NCI-H460 (cell line): ENCODE results near the gene TSGA10IP. TPM values are rescaled to one million over a fixed set of nuclear protein-coding genes. Genes with fewer than 3 reads are reported as not detected.
A peak's percentile ranks its signal among the peaks of the same experiment; 100 is the strongest.
"Not testable (repeated sequence)": the region's sequence is repeated elsewhere in the genome, so short reads cannot be mapped to it uniquely, and the experiment has no call there.

Source experiments
- DNase-seq: peaks from one replicate; pipeline ENCODE4 v3.0.0-alpha.2; 2016; ENCODE audit warnings: low read depth; ENCODE audit errors: extremely low read depth
- total RNA-seq: library from RNA; depleted of rRNA; stranded (reverse); fragments of >200 nt; shearing (Covaris generic); gene quantifications from 2 replicates; pipeline ENCODE4 v1.2.3, GENCODE V29; 2014

Gene TSGA10IP
- total RNA-seq, 1 experiment from 2014 or later, result not detected

DNA sequence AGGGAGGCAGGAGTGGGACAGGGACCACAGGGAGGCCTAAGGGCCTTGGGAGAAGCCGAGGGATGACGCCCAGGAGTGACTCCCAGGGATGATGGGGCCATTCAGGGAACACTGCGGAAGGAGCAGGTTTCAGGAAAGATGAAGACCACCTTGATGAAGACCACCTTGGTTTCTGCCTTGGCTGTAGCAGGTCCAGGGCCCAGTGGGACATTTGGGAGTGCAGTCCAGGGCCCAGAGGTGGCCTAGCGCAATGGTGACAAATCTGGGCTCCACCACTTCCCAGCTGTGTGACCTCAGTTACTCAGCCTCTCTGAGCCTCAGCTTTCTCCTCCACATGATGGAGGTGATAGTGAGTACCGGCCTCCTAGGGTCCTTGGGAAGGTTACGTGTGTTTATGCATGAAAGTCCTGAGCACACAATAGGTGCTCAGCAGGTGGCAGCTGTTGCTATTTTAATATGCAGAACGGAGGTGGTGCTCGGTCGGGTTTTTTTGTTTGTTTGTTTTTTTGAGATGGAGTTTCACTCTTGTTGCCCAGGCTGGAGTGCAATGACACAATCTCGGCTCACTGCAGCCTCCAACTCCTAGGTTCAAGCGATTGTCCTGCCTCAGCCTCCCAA lies 770 bp downstream of the TSGA10IP start:
- no peak for DNase-seq

DNA sequence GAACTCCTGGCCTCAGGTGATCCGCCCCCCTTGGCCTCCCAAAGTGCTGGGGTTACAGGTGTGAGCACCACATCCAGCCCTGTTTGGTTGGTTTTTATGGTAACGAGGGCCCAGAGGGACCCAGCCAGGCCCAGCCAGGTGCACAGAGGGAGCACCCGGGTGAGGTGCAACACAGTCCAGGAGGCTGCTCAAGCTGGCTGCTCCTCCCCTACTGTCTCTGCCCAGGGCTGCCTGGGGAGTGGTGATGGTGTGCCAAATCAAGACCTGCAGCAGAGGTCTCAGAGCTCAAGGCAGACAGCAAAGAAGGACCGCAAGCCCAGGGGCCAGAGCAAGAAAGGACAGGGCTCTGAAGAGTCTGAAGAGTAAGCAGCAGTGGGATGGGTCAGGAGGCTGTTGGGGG lies 1.4 kb downstream of the TSGA10IP start:
- no peak for DNase-seq

DNA sequence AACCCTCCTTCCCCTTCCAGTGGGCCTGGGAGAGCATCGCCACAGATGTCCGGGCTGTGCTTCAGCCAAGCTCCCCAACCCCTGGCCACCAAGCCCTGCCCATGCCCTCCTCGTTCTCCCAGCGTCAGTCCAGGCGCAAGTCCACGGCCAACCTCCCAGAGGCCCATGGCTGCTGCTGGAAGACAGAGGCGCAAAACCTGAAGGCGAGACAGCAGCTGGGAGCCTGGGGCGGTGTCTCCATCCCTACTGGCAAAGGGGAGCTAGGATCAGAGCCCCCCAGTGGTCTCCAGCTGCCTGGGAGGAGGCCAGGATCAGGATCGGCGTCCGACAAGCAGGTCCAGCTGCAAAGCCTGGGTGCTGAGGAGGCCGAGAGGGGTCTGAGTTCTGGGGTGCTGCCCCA lies 1.9 kb downstream of the TSGA10IP start:
- no peak for DNase-seq

DNA sequence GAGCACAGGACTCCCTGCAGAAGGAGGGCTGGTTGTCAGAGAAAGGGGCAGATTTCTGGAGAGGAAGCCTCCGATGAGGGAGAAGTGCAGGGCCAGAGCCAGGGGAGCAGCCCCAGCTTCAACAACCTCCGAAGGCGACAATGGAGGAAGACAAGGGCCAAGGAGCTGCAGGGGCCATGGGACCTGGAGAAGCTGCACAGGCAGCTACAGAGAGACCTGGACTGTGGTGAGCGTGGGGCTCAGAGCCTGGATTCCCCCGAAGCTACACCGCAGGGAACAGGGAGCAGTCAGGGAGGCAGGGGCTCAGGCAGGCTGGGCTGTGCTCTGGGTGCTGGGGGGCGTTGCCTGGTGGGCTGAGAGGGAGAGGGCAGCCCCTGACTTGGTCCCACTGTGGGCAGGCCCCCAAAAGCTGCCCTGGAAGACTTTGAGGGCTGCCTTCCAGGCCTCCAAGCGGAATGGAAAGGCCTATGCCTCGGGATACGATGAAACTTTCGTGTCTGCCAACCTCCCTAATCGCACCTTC lies 2.4 kb downstream of the TSGA10IP start:
- DNase-seq, result no peak

DNA sequence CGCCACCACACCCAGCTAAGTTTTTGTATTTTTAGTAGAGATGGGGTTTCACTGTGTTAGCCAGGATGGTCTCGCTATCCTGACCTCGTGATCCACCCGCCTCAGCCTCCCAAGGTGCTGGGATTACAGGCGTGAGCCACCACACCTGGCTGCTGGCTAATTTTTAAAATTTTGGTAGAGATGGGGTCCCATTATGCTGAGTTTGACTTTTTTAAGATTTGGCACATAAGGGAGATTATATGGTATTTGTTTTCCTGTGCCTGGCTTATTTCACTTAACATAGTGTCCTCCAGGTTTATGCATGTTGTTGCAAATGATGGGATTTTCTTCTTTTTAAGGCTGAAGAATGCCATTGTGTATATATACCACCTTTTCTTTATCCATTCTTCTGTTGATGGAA lies 5.4 kb downstream of the TSGA10IP start:
- not testable (repeated sequence) for DNase-seq

DNA sequence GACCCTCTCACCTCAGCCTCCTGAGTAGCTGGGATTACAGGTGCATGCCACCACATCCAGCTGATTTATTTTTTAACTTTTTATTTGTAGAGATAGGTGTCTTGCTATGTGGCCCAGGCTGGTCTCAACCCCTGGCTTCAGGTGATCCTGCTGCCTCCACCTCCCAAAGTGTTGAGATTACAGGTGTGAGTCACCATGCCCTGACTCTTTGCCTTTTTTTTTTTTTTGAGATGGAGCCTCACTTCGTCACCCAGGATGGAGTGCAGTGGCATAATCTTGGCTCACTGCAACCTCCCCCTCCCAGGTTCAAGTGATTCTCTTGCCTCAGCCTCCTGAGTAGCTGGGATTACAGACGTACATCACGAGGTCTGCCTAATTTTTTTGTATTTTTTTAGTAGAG lies 6.4 kb downstream of the TSGA10IP start:
- not testable (repeated sequence) for DNase-seq

DNA sequence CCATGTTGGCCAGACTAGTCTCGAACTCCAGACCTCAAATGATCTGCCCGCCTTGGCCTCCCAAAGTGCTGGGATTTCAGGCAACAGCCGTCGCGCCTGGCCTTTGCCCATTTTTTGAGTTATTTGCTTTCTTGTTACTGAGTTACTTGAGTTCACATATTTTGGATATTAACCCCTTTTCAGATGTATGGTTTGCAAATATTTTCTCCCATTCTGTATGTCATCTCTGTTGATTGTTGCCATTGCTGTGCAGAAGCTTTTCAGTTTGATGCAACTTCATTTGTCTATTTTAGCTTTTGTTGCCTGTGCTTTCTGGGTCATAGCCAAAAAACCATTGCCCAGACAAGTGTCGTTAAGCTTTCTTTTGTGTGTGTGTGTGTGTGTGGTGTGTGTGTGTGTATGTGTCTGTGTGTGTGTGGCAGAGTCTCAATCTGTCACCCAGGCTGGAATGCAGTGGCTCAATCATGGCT lies 6.8 kb downstream of the TSGA10IP start:
- no peak for DNase-seq

DNA sequence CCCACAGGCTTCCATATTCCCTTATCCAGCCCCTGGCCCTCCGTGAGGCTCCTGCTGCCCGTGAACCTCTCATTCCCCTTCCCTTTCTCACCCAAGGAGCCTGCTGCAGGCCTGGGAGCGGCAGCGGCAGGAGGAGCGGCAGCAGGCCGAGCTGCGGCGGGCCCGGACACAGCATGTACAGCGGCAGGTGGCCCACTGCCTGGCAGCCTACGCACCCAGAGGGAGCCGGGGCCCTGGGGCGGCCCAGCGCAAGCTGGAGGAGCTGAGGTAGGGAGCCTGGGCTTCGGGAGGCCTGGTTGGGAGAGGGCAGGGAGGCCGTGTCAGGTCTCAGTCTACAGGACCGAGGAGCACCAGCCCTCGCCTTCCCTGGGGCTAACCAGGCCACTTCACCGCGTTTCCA lies 8.2 kb downstream of the TSGA10IP start:
- no peak for DNase-seq

DNA sequence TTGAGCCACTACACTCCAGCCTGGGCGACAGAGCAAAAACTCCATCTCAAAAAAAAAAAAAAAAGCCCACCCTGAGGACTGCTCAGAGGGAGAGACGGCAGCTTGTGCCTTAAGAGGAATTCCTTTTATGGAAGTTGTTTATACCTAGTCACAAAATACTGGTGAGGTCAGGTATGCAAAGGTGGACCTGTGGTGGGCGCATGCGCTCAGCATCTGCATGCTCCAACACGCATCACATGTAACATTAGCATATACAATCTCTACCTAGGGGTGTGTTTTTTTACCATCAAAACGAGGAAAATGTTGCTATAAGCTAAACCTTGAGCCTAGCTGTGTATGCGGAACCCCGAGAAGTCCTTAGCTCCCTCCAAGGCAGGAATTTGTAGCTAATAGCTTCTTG lies 9.5 kb downstream of the TSGA10IP start:
- DNase-seq, result no peak

DNA sequence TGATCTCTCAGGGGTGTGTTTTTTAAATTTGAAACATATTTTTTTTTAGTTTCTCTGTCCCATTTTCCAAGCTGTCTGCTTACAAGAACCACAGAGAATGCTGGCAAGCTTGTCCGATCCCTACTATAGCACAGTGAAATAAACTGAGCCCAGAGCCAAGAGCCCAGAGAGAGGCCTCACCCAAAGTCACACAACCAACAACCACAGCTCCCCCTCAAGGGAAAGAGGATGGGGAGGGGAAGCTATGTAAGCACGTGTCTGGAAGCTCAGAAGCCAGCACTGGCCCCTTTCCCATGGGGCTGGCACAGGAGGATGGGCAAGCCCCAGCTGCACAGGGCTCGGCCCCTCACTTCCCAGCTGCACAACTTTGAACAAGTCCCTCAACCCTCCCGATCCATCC lies 13.0 kb downstream of the TSGA10IP start:
- DNase-seq, result no peak

DNA sequence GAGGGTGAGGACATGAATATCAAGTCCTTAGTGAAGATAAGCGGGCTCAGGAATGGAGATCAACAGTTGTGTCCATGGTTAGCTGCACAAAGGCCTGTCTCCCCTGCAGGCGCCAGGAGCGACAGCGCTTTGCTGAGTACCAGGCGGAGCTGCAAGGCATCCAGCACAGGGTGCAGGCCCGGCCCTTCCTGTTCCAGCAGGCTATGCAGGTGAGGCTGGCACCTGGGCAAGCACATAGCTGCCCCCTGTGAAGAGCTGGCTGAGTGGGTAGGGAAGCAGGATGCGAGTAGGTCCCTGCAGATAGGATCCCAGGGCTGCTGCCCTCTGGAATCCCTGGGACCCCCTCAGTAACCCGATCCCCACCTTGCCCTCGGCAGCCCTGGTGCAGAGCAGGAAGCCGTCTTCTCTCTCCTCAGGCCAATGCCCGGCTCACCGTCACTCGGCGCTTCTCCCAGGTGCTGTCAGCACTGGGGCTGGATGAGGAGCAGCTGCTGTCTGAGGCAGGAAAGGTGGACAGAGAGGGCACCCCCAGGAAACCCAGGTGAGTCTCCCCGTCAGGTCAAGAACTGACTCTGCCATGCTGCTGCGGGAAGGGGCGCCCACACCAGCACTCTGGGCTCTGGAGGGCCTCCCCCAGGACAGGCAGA lies 13.6 kb downstream of the TSGA10IP start:
- no peak for DNase-seq

DNA sequence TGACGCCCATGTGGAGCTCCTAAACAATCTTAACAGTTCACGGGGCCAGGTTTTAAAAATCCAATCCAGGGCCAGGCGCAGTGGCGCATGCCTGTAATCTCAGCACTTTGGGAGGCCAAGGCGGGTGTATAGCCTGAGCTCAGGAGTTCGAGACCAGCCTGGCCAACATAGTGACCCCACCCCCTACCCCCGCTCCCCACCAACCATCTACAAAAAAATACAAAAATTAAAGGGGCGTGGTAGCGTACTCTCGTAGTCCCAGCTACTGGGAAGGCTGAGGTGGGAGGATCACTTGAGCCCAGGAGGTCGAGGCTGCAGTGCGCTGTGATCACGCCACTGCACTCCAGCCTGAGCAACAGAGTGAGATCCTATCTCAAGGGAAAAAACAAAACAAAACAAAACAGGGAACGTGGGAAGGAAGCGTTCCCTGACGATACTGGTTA lies 15.6 kb downstream of the TSGA10IP start:
- no peak for DNase-seq

DNA sequence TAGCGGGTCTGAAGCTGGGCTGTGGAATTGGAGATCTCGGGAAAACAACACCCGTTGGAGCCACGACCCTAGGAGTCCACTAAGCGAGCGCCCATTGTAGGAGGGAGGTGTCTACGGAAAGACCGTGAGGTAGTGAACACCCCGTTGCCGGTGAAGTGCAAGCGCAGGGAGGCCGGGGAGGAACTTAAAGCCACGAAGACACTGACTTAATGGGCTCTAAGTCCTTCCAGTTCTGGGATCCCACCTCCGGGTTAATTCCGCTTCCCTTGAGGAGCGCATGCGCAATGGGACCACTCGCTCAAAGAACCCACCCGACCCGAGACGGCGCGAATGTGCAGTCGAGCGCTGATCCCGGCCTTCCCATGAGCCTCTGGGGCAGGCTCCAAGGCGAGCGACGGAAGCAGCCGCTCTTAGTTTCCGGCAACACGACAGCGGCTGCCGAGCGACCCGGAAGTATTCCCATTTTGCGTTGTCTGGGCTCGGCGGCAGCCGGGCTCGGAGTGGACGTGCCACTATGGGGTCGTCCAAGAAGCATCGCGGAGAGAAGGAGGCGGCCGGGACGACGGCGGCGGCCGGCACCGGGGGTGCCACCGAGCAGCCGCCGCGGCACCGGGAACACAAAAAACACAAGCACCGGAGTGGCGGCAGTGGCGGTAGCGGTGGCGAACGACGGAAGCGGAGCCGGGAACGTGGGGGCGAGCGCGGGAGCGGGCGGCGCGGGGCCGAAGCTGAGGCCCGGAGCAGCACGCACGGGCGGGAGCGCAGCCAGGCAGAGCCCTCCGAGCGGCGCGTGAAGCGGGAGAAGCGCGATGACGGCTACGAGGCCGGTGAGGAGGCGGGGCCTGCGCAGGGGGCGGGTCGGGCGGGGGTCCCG lies 16.2 kb downstream of the TSGA10IP start, which contains the start of gene SART1:
SART1 (plus strand) TSS at position 468 of the 874 bp plus-strand sequence; CDS start at position 515, 47 bp downstream.
- DNase-seq, result peak; percentile 92

DNA sequence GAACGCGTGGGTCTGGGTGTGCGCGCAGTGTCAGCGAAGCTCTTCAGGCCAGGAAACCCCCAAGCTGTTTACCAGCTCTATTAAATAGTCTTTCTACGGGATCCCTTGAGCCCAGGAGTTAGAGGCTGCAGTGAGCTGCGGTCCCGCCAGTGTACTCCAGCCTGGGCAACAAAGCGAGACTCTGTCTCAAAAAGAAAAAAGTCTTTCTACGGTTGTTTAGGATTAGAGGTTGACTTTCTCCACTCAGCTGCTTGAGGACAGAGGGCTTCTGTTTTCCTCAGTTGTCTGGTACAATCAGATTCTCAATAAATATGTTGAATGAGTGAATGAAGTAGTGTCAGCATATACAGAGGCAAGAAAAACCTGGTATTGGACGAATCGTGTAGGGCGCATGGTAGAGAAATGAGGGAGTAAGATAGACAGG lies 16.9 kb downstream of the TSGA10IP start:
- DNase-seq, result no peak

DNA sequence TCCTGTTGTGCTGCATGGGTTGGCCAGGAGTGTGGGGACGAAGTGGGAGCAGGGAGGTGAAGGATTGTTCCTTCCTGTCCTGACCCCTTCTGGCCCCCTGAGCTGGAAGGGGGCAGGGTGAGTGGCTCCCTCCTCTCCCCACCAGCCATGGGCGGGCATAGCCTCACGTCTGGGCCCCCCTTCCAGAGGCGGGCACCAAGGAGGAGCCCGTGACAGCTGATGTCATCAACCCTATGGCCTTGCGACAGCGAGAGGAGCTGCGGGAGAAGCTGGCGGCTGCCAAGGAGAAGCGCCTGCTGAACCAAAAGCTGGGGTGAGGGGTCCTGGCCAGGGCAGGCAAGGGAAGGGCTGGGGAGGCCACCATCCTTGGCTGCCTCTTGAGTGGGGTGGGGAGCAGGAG lies 19.6 kb downstream of the TSGA10IP start:
- no peak for DNase-seq

DNA sequence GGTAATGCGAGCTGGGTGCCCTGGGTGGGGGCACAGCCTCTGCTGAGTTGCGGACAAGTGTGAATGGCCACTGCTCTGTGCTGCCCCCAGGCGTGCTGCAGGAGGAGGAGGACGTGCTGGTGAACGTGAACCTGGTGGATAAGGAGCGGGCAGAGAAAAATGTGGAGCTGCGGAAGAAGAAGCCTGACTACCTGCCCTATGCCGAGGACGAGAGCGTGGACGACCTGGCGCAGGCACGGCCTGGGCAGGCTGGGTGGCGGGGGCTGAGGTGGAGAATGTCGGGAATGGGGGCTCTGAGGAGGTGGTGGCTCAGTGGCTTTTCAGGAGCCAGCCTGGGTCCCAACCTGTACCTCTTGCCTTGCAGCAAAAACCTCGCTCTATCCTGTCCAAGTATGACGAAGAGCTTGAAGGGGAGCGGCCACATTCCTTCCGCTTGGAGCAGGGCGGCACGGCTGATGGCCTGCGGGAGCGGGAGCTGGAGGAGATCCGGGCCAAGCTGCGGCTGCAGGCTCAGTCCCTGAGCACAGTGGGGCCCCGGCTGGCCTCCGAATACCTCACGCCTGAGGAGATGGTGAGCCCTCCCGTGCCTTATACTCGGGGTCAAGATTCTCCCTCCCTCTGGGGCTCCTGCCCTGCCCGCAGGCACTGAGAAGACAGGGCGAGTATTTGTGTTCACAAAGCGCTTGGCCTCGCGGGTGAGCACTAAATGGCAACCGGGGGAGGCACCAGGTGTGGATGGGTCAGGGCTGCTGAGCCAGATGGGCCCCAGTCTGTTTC lies 20.9 kb downstream of the TSGA10IP start:
- DNase-seq, result no peak

DNA sequence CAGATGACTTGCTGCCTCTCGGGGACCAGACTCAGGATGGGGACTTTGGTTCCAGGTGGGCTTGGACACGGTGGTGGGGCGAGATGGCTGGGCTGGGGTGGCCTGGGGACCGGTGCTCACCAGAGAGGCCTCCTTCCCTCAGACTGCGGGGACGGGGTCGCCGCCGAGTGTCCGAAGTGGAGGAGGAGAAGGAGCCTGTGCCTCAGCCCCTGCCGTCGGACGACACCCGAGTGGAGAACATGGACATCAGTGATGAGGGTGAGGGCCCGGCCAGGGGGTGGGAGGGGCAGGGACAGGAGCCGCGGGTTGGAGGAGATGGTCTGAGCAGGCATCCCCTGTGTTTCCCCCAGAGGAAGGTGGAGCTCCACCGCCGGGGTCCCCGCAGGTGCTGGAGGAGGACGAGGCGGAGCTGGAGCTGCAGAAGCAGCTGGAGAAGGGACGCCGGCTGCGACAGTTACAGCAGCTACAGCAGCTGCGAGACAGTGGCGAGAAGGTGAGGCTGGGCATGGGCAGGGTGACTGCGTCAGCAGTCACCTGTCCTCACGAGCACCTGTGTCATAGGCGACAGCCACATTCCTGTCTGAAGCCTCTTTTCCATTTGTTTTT lies 22.2 kb downstream of the TSGA10IP start:
- no peak for DNase-seq

DNA sequence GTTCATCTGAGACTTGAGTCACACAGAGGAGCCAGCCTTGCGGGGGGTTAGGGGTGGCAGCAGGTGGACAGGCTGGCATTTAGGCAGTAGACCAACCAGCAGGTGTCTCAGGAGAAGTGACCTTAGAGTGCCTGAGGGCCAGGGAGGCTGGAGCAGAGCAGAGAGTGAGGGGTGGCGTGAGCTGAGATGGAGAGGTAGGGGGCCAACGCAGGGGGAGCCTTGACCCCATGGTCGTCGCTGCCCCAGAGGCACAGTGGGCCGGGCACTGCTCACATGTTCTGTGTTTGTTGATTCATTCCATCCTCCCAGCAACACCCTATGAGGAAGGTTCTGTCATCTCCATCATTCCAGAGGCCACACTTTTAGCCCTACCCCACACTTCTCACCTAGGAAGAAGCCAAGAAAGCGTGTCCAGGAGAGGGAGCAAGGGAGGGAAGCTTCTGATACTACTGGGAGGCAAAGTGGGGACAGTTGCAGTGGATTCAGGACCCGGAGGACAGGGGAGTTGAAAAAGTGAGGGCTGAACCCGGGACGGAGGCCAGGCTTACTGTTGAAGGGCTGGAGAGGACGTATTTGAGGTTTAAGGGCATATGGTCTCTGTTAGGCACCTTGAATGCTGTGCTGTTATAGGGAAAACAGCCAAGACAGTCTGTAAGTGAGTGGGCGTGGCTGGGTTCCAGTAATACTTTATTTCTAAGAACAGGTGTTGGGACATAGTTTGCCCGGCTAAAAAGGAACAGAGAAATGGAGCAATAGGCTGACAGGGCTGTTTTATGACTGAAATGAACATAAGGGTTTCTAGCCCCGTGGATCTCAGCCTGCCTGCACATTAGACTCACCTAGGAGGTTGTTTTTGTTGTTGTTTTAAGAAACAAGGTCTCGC lies 23.6 kb downstream of the TSGA10IP start:
- no peak for DNase-seq

DNA sequence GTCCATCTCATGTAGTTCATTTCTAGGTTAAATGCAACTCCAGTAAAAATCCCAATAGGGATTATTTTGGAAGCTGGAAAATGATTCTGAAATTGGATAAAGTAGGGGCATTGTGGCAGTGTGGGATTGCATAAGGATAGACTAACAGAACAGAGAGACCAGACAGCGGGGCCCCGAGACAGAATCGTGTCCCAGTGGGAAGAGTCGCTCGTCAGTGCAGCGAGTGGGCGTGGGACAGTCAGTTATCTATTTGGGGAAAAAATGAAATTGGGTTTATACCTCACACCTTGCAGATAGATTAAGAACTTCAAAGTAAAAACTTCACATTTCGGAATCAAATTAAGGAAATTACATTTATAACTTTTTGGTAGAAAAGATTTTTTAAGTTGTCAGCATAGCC lies 26.8 kb downstream of the TSGA10IP start:
- no peak for DNase-seq
